ENCODE data around the gene TAOK1. TPM values are rescaled to one million over a fixed set of nuclear protein-coding genes. Genes with fewer than 3 reads are reported as not detected.

Gene TAOK1
- total RNA-seq, 1 donor from 2014 or later: 49.1 TPM

- no peak for DNase-seq (ENCODE audit: low read depth)
- H3K27me3 ChIP-seq (ENCODE audit: control insufficient read depth, insufficient read depth, low read length): no peaks in the 10 kb centered on the region
- peak; percentile 26 for TF ChIP-seq CTCF (IDR thresholded peaks at IDR 0.05; ENCODE audit: insufficient read depth, low read length, poor library complexity, severe bottlenecking)
- peaks cover 2% of the 10 kb centered on the region for H3K36me3 ChIP-seq (ENCODE audit: control insufficient read depth, insufficient read depth, low read length)
- peak overlapping the region; percentile 49 for H3K4me3 ChIP-seq (ENCODE audit: low read depth, low read length)
These were observed 175.7 kb downstream of the TAOK1 start for GRCh38 chr17:29565643-29566472.

- DNase-seq (ENCODE audit: low read depth): no peak
- Histone ChIP-seq H3K4me3 (ENCODE audit: low read depth, low read length) (peak within 1 kb of the TSS; percentile 59), H3K27me3 (ENCODE audit: control insufficient read depth, insufficient read depth, low read length) (no peaks in the 10 kb centered on the region), H3K36me3 (ENCODE audit: control insufficient read depth, insufficient read depth, low read length) (no peaks in the 10 kb centered on the region)
- no peak for TF ChIP-seq CTCF (IDR thresholded peaks at IDR 0.05; ENCODE audit: insufficient read depth, low read length, poor library complexity, severe bottlenecking)
These were observed 176.5 kb downstream of the TAOK1 start, which contains the start of gene ABHD15 for GRCh38 chr17:29566473-29567303. Gene ABHD15 (minus strand): TSS chr17:29567037. CDS start chr17:29566966, 71 bp downstream.

GRCh38 chr17:29567304-29567553 is 177.1 kb downstream of the TAOK1 start:
- Histone ChIP-seq H3K4me3 (ENCODE audit: low read depth, low read length) (peak overlapping the region; percentile 59), H3K36me3 (ENCODE audit: control insufficient read depth, insufficient read depth, low read length) (no peaks in the 10 kb centered on the region), H3K27me3 (ENCODE audit: control insufficient read depth, insufficient read depth, low read length) (no peaks in the 10 kb centered on the region)
- TF ChIP-seq CTCF (IDR thresholded peaks at IDR 0.05; ENCODE audit: insufficient read depth, low read length, poor library complexity, severe bottlenecking): no peak
- no peak for DNase-seq (ENCODE audit: low read depth)

- no peak for DNase-seq (ENCODE audit: low read depth)
- Histone ChIP-seq H3K36me3 (ENCODE audit: control insufficient read depth, insufficient read depth, low read length) (no peaks in the 10 kb centered on the region), H3K4me3 (ENCODE audit: low read depth, low read length) (peak overlapping the region; percentile 59), H3K27me3 (ENCODE audit: control insufficient read depth, insufficient read depth, low read length) (no peaks in the 10 kb centered on the region)
- TF ChIP-seq CTCF (IDR thresholded peaks at IDR 0.05; ENCODE audit: insufficient read depth, low read length, poor library complexity, severe bottlenecking): peak; percentile 46
These were observed 177.6 kb downstream of the TAOK1 start for GRCh38 chr17:29567554-29568330.

GRCh38 chr17:29568331-29569244 is 178.4 kb downstream of the TAOK1 start, which contains the start of gene TP53I13:
Gene TP53I13 (plus strand): TSS chr17:29568701. CDS start chr17:29568759, 58 bp downstream.
- no peak for DNase-seq (ENCODE audit: low read depth)
- TF ChIP-seq CTCF (IDR thresholded peaks at IDR 0.05; ENCODE audit: insufficient read depth, low read length, poor library complexity, severe bottlenecking): no peak
- Histone ChIP-seq H3K27me3 (ENCODE audit: control insufficient read depth, insufficient read depth, low read length) (no peaks in the 10 kb centered on the region), H3K4me3 (ENCODE audit: low read depth, low read length) (peak within 1 kb of the TSS; percentile 59), H3K36me3 (ENCODE audit: control insufficient read depth, insufficient read depth, low read length) (peaks cover 1% of the 10 kb centered on the region)

Measured in kidney epithelial cell (primary cell).